HepG2 (cell line): ENCODE data around the gene CAVIN3. TPM values are rescaled to one million over a fixed set of nuclear protein-coding genes. Genes with fewer than 3 reads are reported as not detected.
A peak's percentile ranks its signal among the peaks of the same experiment; 100 is the strongest.

Experiments
- ATAC-seq: fragments of 200-7000 bp; cut with Tn5 transposase; 3 replicates; pipeline ENCODE4 v1.9.1; 2020; ENCODE audit warnings: mild to moderate bottlenecking, moderate library complexity
- BruUV-seq: library from RNA; stranded (reverse); fragments of 400-500 nt; replicated peaks from 2 replicates; lab custom pipeline; 2021; lab: Mats Ljungman, UMichigan
- CTCF ChIA-PET: fragments of 300-600 bp; formaldehyde crosslinking; extraction: SDS; loops from one replicate; lab custom pipeline; 2021; ENCODE audit warnings: low total read pairs, inconsistent platforms, low intra/inter-chr PET ratio; lab: Yijun Ruan, JAX
- POLR2A ChIA-PET: fragments of 350-600 bp; sonication (Branson Sonifier 250); formaldehyde crosslinking; loops from one replicate; lab custom pipeline; 2020; ENCODE audit warnings: antibody characterized with exemption, inconsistent platforms; lab: Yijun Ruan, JAX
- DNase-seq: peaks from one replicate; pipeline ENCODE4 v3.0.0-alpha.2; 2015; ENCODE audit warnings: low spot score
- FAIRE-seq: peaks from 3 replicates; lab custom pipeline; 2011; peaks lifted over from hg19 to GRCh38; lab: Jason Lieb, UNC
- H2AFZ ChIP-seq: one replicate; pipeline ENCODE4 v1.6.1; 2011; ENCODE audit warnings: low read length, inconsistent platforms
- H3K27ac ChIP-seq: fragments of 300-600 bp; 3 replicates; pipeline ENCODE4 v1.8.0; 2011; ENCODE audit warnings: mixed run types, mild to moderate bottlenecking, mixed read lengths, low read length, inconsistent platforms; ENCODE audit not compliant: insufficient read depth; ENCODE audit errors: extremely low read length
- H3K27me3 ChIP-seq, 2 experiments: fragments of 200-600 bp in 1 of 2; 2 replicates in 1 of 2; 3 replicates in 1 of 2; pipeline versions ENCODE4 v1.6.0 to v1.8.0; 2011; ENCODE audit warnings: low read length in 2 of 2, mild to moderate bottlenecking in 2 of 2, moderate library complexity in 2 of 2, inconsistent platforms in 1 of 2; ENCODE audit not compliant: insufficient read depth in 2 of 2, control insufficient read depth in 1 of 2
- H3K36me3 ChIP-seq, 2 experiments: fragments of 200-600 bp in 1 of 2; replicated peaks in 1 of 2; 2 replicates in 1 of 2; 3 replicates in 1 of 2; pipeline versions ENCODE4 v1.5.1 to v1.8.0; 2011; ENCODE audit warnings: low read length in 2 of 2, inconsistent platforms in 1 of 2; ENCODE audit not compliant: insufficient read depth in 2 of 2, control insufficient read depth in 1 of 2
- H3K4me1 ChIP-seq: 2 replicates; pipeline ENCODE4 v1.5.1; 2012; ENCODE audit warnings: low read length, inconsistent platforms; ENCODE audit not compliant: insufficient read depth
- H3K4me2 ChIP-seq: 2 replicates; pipeline ENCODE4 v1.6.0; 2011; ENCODE audit warnings: low read depth, low read length, inconsistent platforms
- H3K4me3 ChIP-seq, 3 experiments: fragments of 200-600 bp in 1 of 3; sonication (generic), shearing (Covaris generic) in 1 of 3; replicated peaks in 1 of 3; 2 replicates each; pipeline ENCODE4 v1.5.1; 2011 to 2016; ENCODE audit warnings: low read length in 3 of 3, inconsistent platforms in 2 of 3, low read depth in 2 of 3, mild to moderate bottlenecking in 2 of 3, control low read depth in 1 of 3, mixed read lengths in 1 of 3; ENCODE audit not compliant: insufficient read depth in 1 of 3
- H3K79me2 ChIP-seq: one replicate; pipeline ENCODE4 v1.6.1; 2011; ENCODE audit warnings: low read length, inconsistent platforms; ENCODE audit not compliant: insufficient read depth
- H3K9ac ChIP-seq: 2 replicates; pipeline ENCODE4 v1.6.0; 2011; ENCODE audit warnings: mild to moderate bottlenecking, low read depth, low read length, inconsistent platforms; ENCODE audit not compliant: insufficient read depth
- H3K9me3 ChIP-seq: 2 replicates; pipeline ENCODE4 v1.5.1; 2012; ENCODE audit warnings: mild to moderate bottlenecking, low read length
- H4K20me1 ChIP-seq: 2 replicates; pipeline ENCODE4 v1.6.0; 2011; ENCODE audit warnings: inconsistent platforms, mild to moderate bottlenecking, low read length, moderate library complexity; ENCODE audit not compliant: insufficient read depth
- GLI4 ChIP-seq: sonication (generic); formaldehyde crosslinking; IDR thresholded peaks from 2 replicates; pipeline ENCODE4 v1.5.1; 2020; ENCODE audit warnings: missing genetic modification reagents, mild to moderate bottlenecking, moderate library complexity, borderline replicate concordance
- KDM1A ChIP-seq: IDR thresholded peaks from 2 replicates; pipeline ENCODE4 v1.6.1; 2016; ENCODE audit warnings: missing compliant biosample characterization
- MXD4 ChIP-seq: IDR thresholded peaks from 2 replicates; pipeline ENCODE4 v1.6.1; 2016; ENCODE audit warnings: mild to moderate bottlenecking, missing biosample characterization, missing genetic modification reagents
- NCOA5 ChIP-seq: sonication (generic); formaldehyde crosslinking; IDR thresholded peaks from 2 replicates; pipeline ENCODE4 v1.4.0; 2020; ENCODE audit warnings: missing genetic modification reagents
- RXRA ChIP-seq: sonication (generic); formaldehyde crosslinking; IDR thresholded peaks from 2 replicates; pipeline ENCODE4 v1.5.1; 2020; ENCODE audit warnings: missing genetic modification reagents
- SMAD1 ChIP-seq: sonication (generic); formaldehyde crosslinking; IDR thresholded peaks from 2 replicates; pipeline ENCODE4 v1.4.0; 2020; ENCODE audit warnings: missing genetic modification reagents, low read depth, mild to moderate bottlenecking, borderline replicate concordance
- STAG1 ChIP-seq: sonication (generic); formaldehyde crosslinking; IDR thresholded peaks from 2 replicates; pipeline ENCODE4 v1.4.0; 2020; ENCODE audit warnings: missing genetic modification reagents
- THAP11 ChIP-seq: IDR thresholded peaks from 2 replicates; pipeline ENCODE4 v1.6.1; 2016; ENCODE audit warnings: missing biosample characterization, missing genetic modification reagents
- XRCC5 ChIP-seq: fragments of 200-400 bp; formaldehyde crosslinking; optimal IDR thresholded peaks from 2 replicates; pipeline ENCODE3; 2017; ENCODE audit warnings: mild to moderate bottlenecking, low read length
- YY1 ChIP-seq: IDR thresholded peaks from 2 replicates; pipeline ENCODE4 v1.6.1; 2011; ENCODE audit warnings: low read length, low read depth, moderate library complexity, mild to moderate bottlenecking; ENCODE audit not compliant: insufficient read depth, insufficient replicate concordance
- ZKSCAN1 ChIP-seq: fragments of 150-350 bp; IDR thresholded peaks from 2 replicates; pipeline ENCODE4 v1.6.1; 2014; ENCODE audit warnings: low read length
- ZKSCAN5 ChIP-seq: sonication (generic); formaldehyde crosslinking; IDR thresholded peaks from 2 replicates; pipeline ENCODE4 v1.5.1; 2020; ENCODE audit warnings: mild to moderate bottlenecking, missing genetic modification reagents
- ZNF251 ChIP-seq: sonication (generic); formaldehyde crosslinking; IDR thresholded peaks from 2 replicates; pipeline ENCODE4 v1.9.0; 2021; ENCODE audit warnings: mild to moderate bottlenecking, missing genetic modification reagents
- ZNF451 ChIP-seq: sonication (generic); formaldehyde crosslinking; IDR thresholded peaks from 2 replicates; pipeline ENCODE4 v1.5.0; 2020; ENCODE audit warnings: mild to moderate bottlenecking, missing genetic modification reagents
- ZNF7 ChIP-seq: IDR thresholded peaks from 2 replicates; pipeline ENCODE4 v1.6.1; 2016; ENCODE audit warnings: missing biosample characterization, missing genetic modification reagents
- WGBS: methylation state at CpG from one replicate; pipeline ENCODE4 v1.1.6; 2017; ENCODE audit warnings: low lambda C conversion rate; 5-methylcytosine and 5-hydroxymethylcytosine counted together
- in situ Hi-C: cut with HindIII; loops from 2 replicates; pipeline ENCODE4 v1.10.0; 2017; ENCODE audit warnings: low pct_unique_long_range_greater_than_20kb; ENCODE audit not compliant: extremely low pct_ligation_motif_present
- intact Hi-C: fragments of 100-400 bp; cut with micrococcal nuclease; formaldehyde crosslinking; loops from one replicate; pipeline ENCODE4 v1.10.0; 2022; ENCODE audit not compliant: unreplicated experiment
- polyA plus RNA-seq, 8 experiments: library from polyadenylated mRNA; depleted of rRNA in 3 of 8; stranded (reverse) in 7 of 8; unstranded in 1 of 8; fragments of >200 nt; fragmentation: Illumina TruSeq in 4 of 8; extraction: Trizol in 4 of 8; gene quantifications; 2 replicates each; pipeline versions ENCODE4 v1.2.1 to v1.2.3, GENCODE V29; 2011 to 2016; ENCODE audit warnings: low read depth in 4 of 8, missing spikeins in 1 of 8, mixed read lengths in 1 of 8; ENCODE audit not compliant: insufficient read depth in 1 of 8
- total RNA-seq, 5 experiments: library from RNA; depleted of rRNA; stranded (reverse); fragments of >200 nt; fragmentation: Illumina TruSeq; extraction: Trizol; gene quantifications; 2 replicates each; pipeline ENCODE4 v1.2.3, GENCODE V29; 2016; ENCODE audit warnings: low read depth in 1 of 5
- TF ChIP-seq, protein P1 (sequence below): sonication (generic); IDR thresholded peaks from 2 replicates; pipeline ENCODE4 v1.6.1; 2016; ENCODE audit warnings: low read depth, borderline replicate concordance
- TF ChIP-seq, protein P2 (sequence below): sonication (generic); formaldehyde crosslinking; IDR thresholded peaks from 2 replicates; pipeline ENCODE4 v1.5.0; 2020; ENCODE audit warnings: mild to moderate bottlenecking, missing genetic modification reagents, moderate library complexity
- TF ChIP-seq, protein P3 (sequence below): sonication (generic); formaldehyde crosslinking; IDR thresholded peaks from 2 replicates; pipeline ENCODE4 v1.4.0; 2020; ENCODE audit warnings: missing genetic modification reagents
- TF ChIP-seq, protein P4 (sequence below): sonication (generic); formaldehyde crosslinking; IDR thresholded peaks from 2 replicates; pipeline ENCODE4 v1.8.1; 2023; ENCODE audit warnings: mild to moderate bottlenecking, moderate library complexity, missing genetic modification reagents

The CAVIN3 gene
- total and polyA plus RNA-seq, 2 of the 13 experiments (the other 11 are each of a cell fraction or from before 2014, with no cell fraction given), result not detected

DNA sequence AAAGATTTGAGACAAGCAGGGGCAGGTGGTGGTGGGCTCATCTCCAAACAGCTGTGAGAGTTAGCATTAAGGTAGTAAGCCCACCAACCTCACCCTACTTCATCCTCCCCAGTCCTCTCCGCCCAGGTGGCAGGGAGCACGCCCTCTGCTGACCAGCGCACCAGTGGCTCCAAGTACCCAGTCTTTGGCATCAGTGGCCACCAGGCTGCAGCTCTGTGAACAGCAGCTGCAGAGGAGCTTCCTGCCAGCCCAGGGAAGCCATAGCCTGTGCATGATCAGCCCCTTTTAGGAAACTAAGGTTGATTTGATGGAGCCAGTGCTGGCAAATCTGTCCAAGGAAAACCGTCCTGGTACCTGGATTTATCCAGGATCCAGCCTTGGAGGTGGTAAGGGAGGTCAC lies 21.7 kb downstream of the CAVIN3 start (continued):
- TF ChIP-seq, protein P1, sequence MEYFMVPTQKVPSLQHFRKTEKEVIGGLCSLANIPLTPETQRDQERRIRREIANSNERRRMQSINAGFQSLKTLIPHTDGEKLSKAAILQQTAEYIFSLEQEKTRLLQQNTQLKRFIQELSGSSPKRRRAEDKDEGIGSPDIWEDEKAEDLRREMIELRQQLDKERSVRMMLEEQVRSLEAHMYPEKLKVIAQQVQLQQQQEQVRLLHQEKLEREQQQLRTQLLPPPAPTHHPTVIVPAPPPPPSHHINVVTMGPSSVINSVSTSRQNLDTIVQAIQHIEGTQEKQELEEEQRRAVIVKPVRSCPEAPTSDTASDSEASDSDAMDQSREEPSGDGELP, result peak; percentile 21; the same call in 1 of the 2 replicates
- TF ChIP-seq, protein P2, sequence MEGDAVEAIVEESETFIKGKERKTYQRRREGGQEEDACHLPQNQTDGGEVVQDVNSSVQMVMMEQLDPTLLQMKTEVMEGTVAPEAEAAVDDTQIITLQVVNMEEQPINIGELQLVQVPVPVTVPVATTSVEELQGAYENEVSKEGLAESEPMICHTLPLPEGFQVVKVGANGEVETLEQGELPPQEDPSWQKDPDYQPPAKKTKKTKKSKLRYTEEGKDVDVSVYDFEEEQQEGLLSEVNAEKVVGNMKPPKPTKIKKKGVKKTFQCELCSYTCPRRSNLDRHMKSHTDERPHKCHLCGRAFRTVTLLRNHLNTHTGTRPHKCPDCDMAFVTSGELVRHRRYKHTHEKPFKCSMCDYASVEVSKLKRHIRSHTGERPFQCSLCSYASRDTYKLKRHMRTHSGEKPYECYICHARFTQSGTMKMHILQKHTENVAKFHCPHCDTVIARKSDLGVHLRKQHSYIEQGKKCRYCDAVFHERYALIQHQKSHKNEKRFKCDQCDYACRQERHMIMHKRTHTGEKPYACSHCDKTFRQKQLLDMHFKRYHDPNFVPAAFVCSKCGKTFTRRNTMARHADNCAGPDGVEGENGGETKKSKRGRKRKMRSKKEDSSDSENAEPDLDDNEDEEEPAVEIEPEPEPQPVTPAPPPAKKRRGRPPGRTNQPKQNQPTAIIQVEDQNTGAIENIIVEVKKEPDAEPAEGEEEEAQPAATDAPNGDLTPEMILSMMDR (CRISPR knock-in tag), result peak; percentile 84
- TF ChIP-seq ZNF451 (CRISPR knock-in tag) (0 out of 2 replicates have a peak, but pooled peaks have one; percentile 60), ZKSCAN1 (no peak), XRCC5 (peak; percentile 91), GLI4 (CRISPR knock-in tag) (no peak), YY1 (peak; percentile 29)

DNA sequence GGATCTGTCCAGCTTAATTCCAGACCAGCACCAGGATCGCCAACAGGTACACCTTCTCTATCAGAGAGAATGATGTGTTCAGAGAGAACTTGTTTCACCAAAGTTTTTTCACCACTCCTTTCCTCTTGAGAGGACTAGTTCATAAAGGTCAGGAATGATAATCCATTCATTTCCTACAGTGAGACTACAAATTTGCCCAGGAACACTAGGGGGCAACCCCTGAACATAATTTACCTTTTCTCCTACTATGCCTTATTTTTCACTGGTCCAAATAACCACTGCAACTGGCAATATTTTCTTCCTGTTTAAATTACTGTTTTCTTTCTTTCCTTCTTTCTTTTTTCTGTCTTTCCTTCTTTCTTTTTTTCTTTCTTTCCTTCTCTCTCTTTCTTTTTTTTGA lies 22.5 kb downstream of the CAVIN3 start:
- no peaks in the 10 kb centered on the region for H3K79me2 ChIP-seq
- intact Hi-C loops (loop anchor here (1.0 to 5.0 kb wide), 3 partner anchors 47 to 275 kb away; no protein-coding TSS in a partner anchor), in situ Hi-C loops (no loop called here)
- no peak overlapping the region for H3K9ac ChIP-seq
- no peak overlapping the region for H3K4me3 ChIP-seq
- ChIA-PET CTCF (interaction anchor here (1.6 kb wide), 1 partner anchor 275 kb away, joined by 14 read pairs; no protein-coding TSS in a partner anchor), POLR2A (no interaction called here)
- no peaks in the 10 kb centered on the region for H4K20me1 ChIP-seq
- no peak for FAIRE-seq
- no peak overlapping the region for H3K4me2 ChIP-seq
- H3K27ac ChIP-seq, result no peak overlapping the region
- no peak for DNase-seq
- H3K4me1 ChIP-seq, result no peaks in the 10 kb centered on the region
- H3K27me3 ChIP-seq, result peaks cover 1 to 5% of the 10 kb centered on the region in 2 experiments; a peak in 3 of 5 replicates
- 17% methylated on average over 1 of the region's 1 CpG for WGBS
- no peak overlapping the region for H2AFZ ChIP-seq
- BruUV-seq, result no TSS peak
- no peaks in the 10 kb centered on the region for H3K9me3 ChIP-seq
- no peaks in the 10 kb centered on the region for H3K36me3 ChIP-seq
- peak; percentile 65 for ATAC-seq
- TF ChIP-seq ZKSCAN5 (CRISPR knock-in tag), result no peak
- TF ChIP-seq RXRA, result no peak
- TF ChIP-seq, protein P3, sequence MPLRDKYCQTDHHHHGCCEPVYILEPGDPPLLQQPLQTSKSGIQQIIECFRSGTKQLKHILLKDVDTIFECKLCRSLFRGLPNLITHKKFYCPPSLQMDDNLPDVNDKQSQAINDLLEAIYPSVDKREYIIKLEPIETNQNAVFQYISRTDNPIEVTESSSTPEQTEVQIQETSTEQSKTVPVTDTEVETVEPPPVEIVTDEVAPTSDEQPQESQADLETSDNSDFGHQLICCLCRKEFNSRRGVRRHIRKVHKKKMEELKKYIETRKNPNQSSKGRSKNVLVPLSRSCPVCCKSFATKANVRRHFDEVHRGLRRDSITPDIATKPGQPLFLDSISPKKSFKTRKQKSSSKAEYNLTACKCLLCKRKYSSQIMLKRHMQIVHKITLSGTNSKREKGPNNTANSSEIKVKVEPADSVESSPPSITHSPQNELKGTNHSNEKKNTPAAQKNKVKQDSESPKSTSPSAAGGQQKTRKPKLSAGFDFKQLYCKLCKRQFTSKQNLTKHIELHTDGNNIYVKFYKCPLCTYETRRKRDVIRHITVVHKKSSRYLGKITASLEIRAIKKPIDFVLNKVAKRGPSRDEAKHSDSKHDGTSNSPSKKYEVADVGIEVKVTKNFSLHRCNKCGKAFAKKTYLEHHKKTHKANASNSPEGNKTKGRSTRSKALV (CRISPR knock-in tag), result no peak
- TF ChIP-seq NCOA5 (CRISPR knock-in tag), result no peak
- TF ChIP-seq SMAD1 (CRISPR knock-in tag), result no peak
- TF ChIP-seq STAG1, result peak; percentile 27
- TF ChIP-seq ZNF251 (CRISPR knock-in tag), result no peak
- TF ChIP-seq KDM1A, result no peak
- TF ChIP-seq ZNF7 (CRISPR knock-in tag), result no peak
- no peak for TF ChIP-seq MXD4 (CRISPR knock-in tag)
- TF ChIP-seq, protein P4, sequence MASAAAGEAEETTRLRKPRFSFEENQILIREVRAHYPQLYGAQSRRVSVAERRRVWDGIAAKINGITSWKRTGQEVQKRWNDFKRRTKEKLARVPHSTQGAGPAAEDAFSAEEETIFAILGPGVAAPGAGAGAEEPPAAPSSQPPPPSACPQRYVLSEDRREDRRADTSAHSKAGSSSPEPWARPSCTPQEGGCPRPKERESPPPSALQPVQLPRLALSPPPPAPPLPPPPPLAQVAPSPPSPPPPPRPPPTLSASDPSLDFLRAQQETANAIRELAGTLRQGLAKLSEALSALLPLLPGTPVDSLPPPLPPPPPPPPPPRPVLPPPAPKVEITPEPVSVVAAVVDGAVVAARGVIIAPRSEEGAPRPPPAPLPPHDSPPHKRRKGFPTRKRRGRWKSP (CRISPR knock-in tag), result no peak
- no peak for TF ChIP-seq THAP11 (CRISPR knock-in tag)
